A549 (cell line): ENCODE measurements around the gene ARHGEF37. TPM values are rescaled to one million over a fixed set of nuclear protein-coding genes. Genes with fewer than 3 reads are reported as not detected.

Experiments
- ATAC-seq, 2 experiments: fragments of 200-7000 bp in 1 of 2; fragments of >200 bp in 1 of 2; cut with Nextera tagmentation in 1 of 2; cut with Tn5 transposase in 1 of 2; 3 replicates each; pipeline versions ENCODE4 v1.8.0 to v1.9.1; 2018 to 2020; ENCODE audit warnings: mild to moderate bottlenecking in 1 of 2, moderate library complexity in 1 of 2
- CTCF ChIA-PET: fragments of 300-600 bp; sonication (Branson Sonifier 250); formaldehyde crosslinking; extraction: SDS; loops from one replicate; lab custom pipeline; 2021; ENCODE audit warnings: antibody characterized with exemption, inconsistent platforms; lab: Yijun Ruan, JAX
- POLR2A ChIA-PET: fragments of 350-600 bp; formaldehyde crosslinking; extraction: SDS; loops from one replicate; lab custom pipeline; 2021; ENCODE audit warnings: antibody characterized with exemption, inconsistent platforms; lab: Yijun Ruan, JAX
- DNase-seq, 2 experiments: peaks; one replicate each; pipeline versions ENCODE4 v3.0.0 to v3.0.0-alpha.2; 2011 to 2016; ENCODE audit warnings: low read depth in 1 of 2, low spot score in 1 of 2
- FAIRE-seq: peaks from 2 replicates; lab custom pipeline; 2011; peaks lifted over from hg19 to GRCh38; lab: Jason Lieb, UNC
- H3K27ac ChIP-seq, 2 experiments: fragments of >200 bp; sonication (Bioruptor Twin); formaldehyde crosslinking; 3 replicates each; pipeline ENCODE4 v1.5.1; 2016 to 2017
- H3K4me1 ChIP-seq: fragments of >200 bp; sonication (Bioruptor Twin); formaldehyde crosslinking; 3 replicates; pipeline ENCODE4 v1.6.1; 2016
- H3K4me2 ChIP-seq: fragments of >200 bp; sonication (Bioruptor Twin); formaldehyde crosslinking; 3 replicates; pipeline ENCODE4 v1.6.1; 2016
- H3K4me3 ChIP-seq: fragments of >200 bp; sonication (Bioruptor Twin); formaldehyde crosslinking; 3 replicates; pipeline ENCODE4 v1.5.1; 2016
- H3K9me3 ChIP-seq: fragments of >200 bp; sonication (Bioruptor Twin); formaldehyde crosslinking; 3 replicates; pipeline ENCODE4 v1.6.1; 2016
- ATOH8 ChIP-seq: fragments of 250-450 bp; sonication (Bioruptor Pico); IDR thresholded peaks from 2 replicates; pipeline ENCODE4 v1.5.0; 2020; ENCODE audit warnings: low read depth, mild to moderate bottlenecking, moderate library complexity
- BHLHE40 ChIP-seq: IDR thresholded peaks from 2 replicates; pipeline ENCODE4 v1.6.1; 2012; ENCODE audit warnings: low read depth, low read length, inconsistent platforms
- CHD2 ChIP-seq: fragments of 150-350 bp; IDR thresholded peaks from 2 replicates; pipeline ENCODE4 v1.6.1; 2014; ENCODE audit warnings: low read length; ENCODE audit not compliant: partially characterized antibody
- CHD4 ChIP-seq: fragments of 200-600 bp; sonication (generic); IDR thresholded peaks from 2 replicates; pipeline ENCODE4 v1.6.1; 2016; ENCODE audit warnings: antibody characterized with exemption, mild to moderate bottlenecking, borderline replicate concordance
- CTCF ChIP-seq: fragments of >200 bp; sonication (Bioruptor Twin); formaldehyde crosslinking; IDR thresholded peaks from 3 replicates; pipeline ENCODE4 v1.5.1; 2016
- EHMT2 ChIP-seq: fragments of 200-600 bp; sonication (generic); IDR thresholded peaks from 2 replicates; pipeline ENCODE4 v1.6.1; 2016; ENCODE audit warnings: antibody characterized with exemption, low read depth, mild to moderate bottlenecking, moderate library complexity
- FOXS1 ChIP-seq: fragments of 250-450 bp; sonication (Bioruptor Pico); IDR thresholded peaks from 2 replicates; pipeline ENCODE4 v1.5.0; 2020; ENCODE audit warnings: mild to moderate bottlenecking, moderate library complexity
- GATA3 ChIP-seq: IDR thresholded peaks from 2 replicates; pipeline ENCODE4 v1.6.1; 2012; ENCODE audit warnings: borderline replicate concordance
- HDAC2 ChIP-seq: fragments of 200-600 bp; sonication (generic); IDR thresholded peaks from 2 replicates; pipeline ENCODE4 v1.6.1; 2016
- KDM1A ChIP-seq: fragments of 200-600 bp; sonication (generic); IDR thresholded peaks from 2 replicates; pipeline ENCODE4 v1.6.1; 2016; ENCODE audit warnings: low read depth, mild to moderate bottlenecking
- KDM5A ChIP-seq: fragments of 200-600 bp; sonication (generic); IDR thresholded peaks from 2 replicates; pipeline ENCODE4 v1.6.1; 2016; ENCODE audit warnings: antibody characterized with exemption, mild to moderate bottlenecking
- MAFK ChIP-seq: fragments of 450-650 bp; IDR thresholded peaks from 2 replicates; pipeline ENCODE4 v1.6.1; 2014; ENCODE audit not compliant: partially characterized antibody
- MYC ChIP-seq: IDR thresholded peaks from 2 replicates; pipeline ENCODE4 v1.6.1; 2012; ENCODE audit warnings: mild to moderate bottlenecking, inconsistent platforms, low read length, improper control_type of control experiment, borderline replicate concordance
- PHF8 ChIP-seq: fragments of 200-600 bp; sonication (generic); IDR thresholded peaks from 2 replicates; pipeline ENCODE4 v1.6.1; 2016; ENCODE audit warnings: low read depth, mild to moderate bottlenecking, antibody characterized with exemption, moderate library complexity, borderline replicate concordance
- POLR2A ChIP-seq: IDR thresholded peaks from 2 replicates; pipeline ENCODE4 v1.6.1; 2012; ENCODE audit warnings: mild to moderate bottlenecking, low read length
- POLR2AphosphoS2 ChIP-seq: conservative IDR thresholded peaks from 2 replicates; pipeline ENCODE4 v1.6.1; 2012; ENCODE audit warnings: low read length, improper control_type of control experiment, inconsistent platforms
- RAD21 ChIP-seq, 2 experiments: fragments of >200 bp in 1 of 2; sonication (Bioruptor Twin) in 1 of 2; formaldehyde crosslinking in 1 of 2; IDR thresholded peaks in 1 of 2; conservative IDR thresholded peaks in 1 of 2; 2 replicates in 1 of 2; 3 replicates in 1 of 2; pipeline ENCODE4 v1.6.1; 2012 to 2018; ENCODE audit warnings: inconsistent platforms in 1 of 2
- RCOR1 ChIP-seq: fragments of 150-350 bp; IDR thresholded peaks from 2 replicates; pipeline ENCODE4 v1.6.1; 2014; ENCODE audit warnings: antibody characterized with exemption, low read length, low read depth
- SMC3 ChIP-seq: fragments of >200 bp; sonication (Bioruptor Twin); formaldehyde crosslinking; IDR thresholded peaks from 3 replicates; pipeline ENCODE4 v1.6.1; 2018; ENCODE audit warnings: inconsistent platforms
- SREBF2 ChIP-seq: fragments of 450-650 bp; IDR thresholded peaks from 2 replicates; pipeline ENCODE4 v1.6.1; 2014; ENCODE audit warnings: mild to moderate bottlenecking, moderate library complexity
- TP53 ChIP-seq: fragments of 250-450 bp; sonication (Bioruptor Pico); IDR thresholded peaks from 2 replicates; pipeline ENCODE4 v1.5.0; 2021; ENCODE audit warnings: mild to moderate bottlenecking, moderate library complexity
- USF2 ChIP-seq: fragments of 450-650 bp; IDR thresholded peaks from 2 replicates; pipeline ENCODE4 v1.6.1; 2014; ENCODE audit warnings: antibody characterized with exemption
- ZC3H11A ChIP-seq: fragments of 450-650 bp; IDR thresholded peaks from 2 replicates; pipeline ENCODE4 v1.6.1; 2014; ENCODE audit warnings: antibody characterized with exemption, mild to moderate bottlenecking
- ZFP36 ChIP-seq: fragments of 450-650 bp; IDR thresholded peaks from 2 replicates; pipeline ENCODE4 v1.6.1; 2014; ENCODE audit warnings: borderline replicate concordance; ENCODE audit not compliant: partially characterized antibody
- WGBS: methylation state at CpG from one replicate; pipeline ENCODE4 v1.1.6; 2017; ENCODE audit errors: missing lambda C conversion rate; 5-methylcytosine and 5-hydroxymethylcytosine counted together
- polyA plus RNA-seq, 4 experiments: library from polyadenylated mRNA; depleted of rRNA in 3 of 4; stranded (reverse); fragments of >200 nt; fragmentation: RNase III in 1 of 4; extraction: RNeasy Plus Mini Kit Qiagen cat#74134 plus additional on column Dnase treatment in 1 of 4; gene quantifications; 2 replicates in 3 of 4; 3 replicates in 1 of 4; pipeline ENCODE4 v1.2.3, GENCODE V29; 2011 to 2017
- TF ChIP-seq, protein P1 (sequence below): IDR thresholded peaks from 2 replicates; pipeline ENCODE4 v1.6.1; 2012; ENCODE audit warnings: low read depth, borderline replicate concordance
- TF ChIP-seq, protein P2 (sequence below): IDR thresholded peaks from 2 replicates; pipeline ENCODE4 v1.6.1; 2012
- TF ChIP-seq, protein P3 (sequence below): fragments of >200 bp; sonication (Bioruptor Twin); formaldehyde crosslinking; IDR thresholded peaks from 3 replicates; pipeline ENCODE4 v1.6.1; 2016

Gene ARHGEF37
- polyA plus RNA-seq, 2 of the 4 experiments (the other 2 are of a cell fraction) = 1.2 to 1.5 TPM

DNA sequence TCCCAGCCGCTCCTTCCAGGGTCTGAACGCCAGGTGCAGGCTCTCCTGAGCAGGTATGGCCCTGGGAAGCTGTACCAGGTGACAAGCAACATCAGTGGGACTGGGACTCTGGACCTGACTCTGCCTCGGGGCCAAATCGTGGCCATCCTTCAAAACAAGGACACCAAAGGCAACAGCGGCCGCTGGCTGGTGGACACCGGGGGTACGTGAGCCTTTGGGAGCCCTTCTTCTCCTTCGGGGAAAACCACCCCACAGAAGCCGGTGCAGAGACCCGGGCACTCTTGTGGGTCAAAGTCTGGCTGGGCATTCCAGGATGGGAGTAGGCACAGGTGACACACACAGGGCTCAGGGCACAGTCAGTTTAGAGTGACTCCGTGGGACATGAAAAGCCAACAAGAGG lies 45.8 kb downstream of the ARHGEF37 start:
- POLR2A ChIA-PET = no interaction called here
- FAIRE-seq (no peak), ATAC-seq (no peak), DNase-seq (no peak)
- Histone ChIP-seq H3K4me2 (no peak overlapping the region), H3K27ac (no peak overlapping the region), H3K4me1 (peaks cover 2% of the 10 kb centered on the region; the same call in 2 of the 3 replicates), H3K9me3 (no peaks in the 10 kb centered on the region), H3K4me3 (no peak overlapping the region)
- TF ChIP-seq ATOH8 = no peak
- no peak for TF ChIP-seq CHD2
- no peak for TF ChIP-seq ZFP36
- no peak for TF ChIP-seq PHF8
- no peak for TF ChIP-seq KDM1A
- TF ChIP-seq TP53 (CRISPR knock-in tag) = no peak
- TF ChIP-seq, protein P1, sequence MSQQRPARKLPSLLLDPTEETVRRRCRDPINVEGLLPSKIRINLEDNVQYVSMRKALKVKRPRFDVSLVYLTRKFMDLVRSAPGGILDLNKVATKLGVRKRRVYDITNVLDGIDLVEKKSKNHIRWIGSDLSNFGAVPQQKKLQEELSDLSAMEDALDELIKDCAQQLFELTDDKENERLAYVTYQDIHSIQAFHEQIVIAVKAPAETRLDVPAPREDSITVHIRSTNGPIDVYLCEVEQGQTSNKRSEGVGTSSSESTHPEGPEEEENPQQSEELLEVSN = no peak
- TF ChIP-seq POLR2A = no peak
- TF ChIP-seq MAFK = no peak
- TF ChIP-seq MYC = no peak
- no peak for TF ChIP-seq BHLHE40
- CTCF ChIA-PET = interaction anchor here (0.6 to 1.1 kb wide), 3 partner anchors 8 to 136 kb away, joined by 3 to 5 read pairs (median 4); no protein-coding TSS in a partner anchor
- WGBS = 88% methylated on average over 10 of the region's 12 CpGs

DNA sequence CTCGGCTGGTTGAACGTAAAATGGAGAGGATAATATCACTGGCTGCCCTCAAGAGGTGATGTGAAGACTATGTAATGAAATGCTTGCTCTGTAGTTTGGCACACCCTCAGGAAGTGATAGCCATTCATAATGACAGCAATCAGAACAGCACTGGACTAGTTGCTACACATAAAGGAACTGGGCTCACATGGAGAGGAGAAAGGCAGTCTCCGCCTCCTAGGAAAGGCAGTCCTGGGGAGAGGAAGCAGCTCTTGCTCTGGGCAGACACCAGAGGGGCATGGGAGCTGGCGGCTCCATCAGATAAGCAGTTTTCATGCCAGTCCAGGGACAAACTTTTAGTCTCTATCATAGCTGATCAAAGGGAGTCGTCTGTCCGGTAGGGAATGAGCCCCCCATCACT lies 46.9 kb downstream of the ARHGEF37 start:
- DNase-seq (no peak), FAIRE-seq (no peak), ATAC-seq (0 out of 6 replicates have a peak, but pooled peaks of 1 of the 2 experiments have one; percentile 9)
- no peak overlapping the region for H3K4me3 ChIP-seq
- no peak for TF ChIP-seq POLR2AphosphoS2
- no peak for TF ChIP-seq HDAC2
- TF ChIP-seq SMC3 = no peak
- no peak for TF ChIP-seq USF2
- TF ChIP-seq POLR2A = no peak
- no peak for TF ChIP-seq KDM5A
- TF ChIP-seq CTCF = no peak
- no peak for TF ChIP-seq ZC3H11A
- no peak for TF ChIP-seq MYC
- no peak for TF ChIP-seq BHLHE40
- no peak for TF ChIP-seq SREBF2
- H3K4me2 ChIP-seq = no peak overlapping the region
- H3K27ac ChIP-seq = no peak overlapping the region
- ChIA-PET CTCF (interaction anchor here (0.7 to 4.0 kb wide), 6 partner anchors 9 to 362 kb away, joined by 3 to 20 read pairs (median 3); no protein-coding TSS in a partner anchor), POLR2A (no interaction called here)
- H3K9me3 ChIP-seq = no peaks in the 10 kb centered on the region
- H3K4me1 ChIP-seq = peaks cover 10% of the 10 kb centered on the region; the same call in 2 of the 3 replicates
- WGBS = 73% methylated on average over 6 of the region's 6 CpGs

DNA sequence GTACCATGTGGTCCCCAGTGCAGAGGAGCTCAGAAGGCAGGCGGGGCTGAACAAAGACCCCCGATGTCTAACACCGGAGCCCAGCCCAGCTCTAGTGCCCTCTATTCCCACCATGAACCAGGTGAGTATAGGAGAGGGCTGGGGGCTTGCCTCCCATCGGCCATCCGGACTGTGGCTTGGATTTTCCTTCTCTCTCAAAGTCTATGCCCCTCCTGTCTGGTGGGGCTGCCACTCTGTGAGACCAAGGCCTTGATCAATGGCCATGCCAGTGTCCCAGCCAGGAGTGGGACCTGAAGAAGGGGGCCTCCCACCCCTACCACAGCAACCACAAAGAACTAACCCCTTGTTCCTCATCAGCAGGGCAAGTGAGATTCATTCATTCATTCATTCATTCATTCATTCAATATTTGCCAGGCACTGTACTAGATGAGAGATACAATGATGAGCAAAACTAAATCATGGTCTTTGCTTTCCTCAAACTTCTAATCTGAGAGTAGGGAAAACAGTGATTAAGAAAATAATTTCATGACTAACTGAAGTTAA lies 47.6 kb downstream of the ARHGEF37 start:
- CTCF ChIA-PET = interaction anchor here (0.7 to 4.0 kb wide), 8 partner anchors 8 to 362 kb away, joined by 3 to 20 read pairs (median 4); no protein-coding TSS in a partner anchor
- FAIRE-seq (no peak), DNase-seq (no peak), ATAC-seq (no peak)
- WGBS = 84% methylated on average over 5 of the region's 5 CpGs
- no peak overlapping the region for H3K4me3 ChIP-seq
- H3K27ac ChIP-seq = no peak overlapping the region
- POLR2A ChIA-PET = no interaction called here
- no peaks in the 10 kb centered on the region for H3K9me3 ChIP-seq
- H3K4me2 ChIP-seq = no peak overlapping the region
- peaks cover 10% of the 10 kb centered on the region; the same call in 2 of the 3 replicates for H3K4me1 ChIP-seq
- TF ChIP-seq RAD21 (conservative IDR thresholded peaks at IDR 0.05 in 1 of 2, IDR thresholded peaks at IDR 0.05 in 1 of 2) (no peak), USF2 (no peak), BHLHE40 (no peak), GATA3 (no peak), FOXS1 (CRISPR knock-in tag) (no peak), CHD4 (no peak), RCOR1 (no peak), POLR2A (no peak), EHMT2 (no peak)
- TF ChIP-seq, protein P2, sequence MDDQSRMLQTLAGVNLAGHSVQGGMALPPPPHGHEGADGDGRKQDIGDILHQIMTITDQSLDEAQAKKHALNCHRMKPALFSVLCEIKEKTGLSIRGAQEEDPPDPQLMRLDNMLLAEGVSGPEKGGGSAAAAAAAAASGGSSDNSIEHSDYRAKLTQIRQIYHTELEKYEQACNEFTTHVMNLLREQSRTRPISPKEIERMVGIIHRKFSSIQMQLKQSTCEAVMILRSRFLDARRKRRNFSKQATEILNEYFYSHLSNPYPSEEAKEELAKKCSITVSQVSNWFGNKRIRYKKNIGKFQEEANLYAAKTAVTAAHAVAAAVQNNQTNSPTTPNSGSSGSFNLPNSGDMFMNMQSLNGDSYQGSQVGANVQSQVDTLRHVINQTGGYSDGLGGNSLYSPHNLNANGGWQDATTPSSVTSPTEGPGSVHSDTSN = no peak
- TF ChIP-seq, protein P3, sequence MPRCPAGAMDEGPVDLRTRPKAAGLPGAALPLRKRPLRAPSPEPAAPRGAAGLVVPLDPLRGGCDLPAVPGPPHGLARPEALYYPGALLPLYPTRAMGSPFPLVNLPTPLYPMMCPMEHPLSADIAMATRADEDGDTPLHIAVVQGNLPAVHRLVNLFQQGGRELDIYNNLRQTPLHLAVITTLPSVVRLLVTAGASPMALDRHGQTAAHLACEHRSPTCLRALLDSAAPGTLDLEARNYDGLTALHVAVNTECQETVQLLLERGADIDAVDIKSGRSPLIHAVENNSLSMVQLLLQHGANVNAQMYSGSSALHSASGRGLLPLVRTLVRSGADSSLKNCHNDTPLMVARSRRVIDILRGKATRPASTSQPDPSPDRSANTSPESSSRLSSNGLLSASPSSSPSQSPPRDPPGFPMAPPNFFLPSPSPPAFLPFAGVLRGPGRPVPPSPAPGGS = no peak
